A549 (cell line): Measurements from ENCODE around the gene MAP3K7. TPM values are rescaled to one million over a fixed set of nuclear protein-coding genes. Genes with fewer than 3 reads are reported as not detected.

ENCODE experiments used
- ATAC-seq, 2 experiments: fragments of 200-7000 bp in 1 of 2; fragments of >200 bp in 1 of 2; cut with Nextera tagmentation in 1 of 2; cut with Tn5 transposase in 1 of 2; 3 replicates each; pipeline versions ENCODE4 v1.8.0 to v1.9.1; 2018 to 2020; ENCODE audit warnings: mild to moderate bottlenecking in 1 of 2, moderate library complexity in 1 of 2
- CTCF ChIA-PET: fragments of 300-600 bp; sonication (Branson Sonifier 250); formaldehyde crosslinking; extraction: SDS; loops from one replicate; lab custom pipeline; 2021; ENCODE audit warnings: antibody characterized with exemption, inconsistent platforms; lab: Yijun Ruan, JAX
- POLR2A ChIA-PET: fragments of 350-600 bp; formaldehyde crosslinking; extraction: SDS; loops from one replicate; lab custom pipeline; 2021; ENCODE audit warnings: antibody characterized with exemption, inconsistent platforms; lab: Yijun Ruan, JAX
- DNase-seq, 2 experiments: peaks; one replicate each; pipeline versions ENCODE4 v3.0.0 to v3.0.0-alpha.2; 2011 to 2016; ENCODE audit warnings: low read depth in 1 of 2, low spot score in 1 of 2
- FAIRE-seq: peaks from 2 replicates; lab custom pipeline; 2011; peaks lifted over from hg19 to GRCh38; lab: Jason Lieb, UNC
- H3K27ac ChIP-seq, 2 experiments: fragments of >200 bp; sonication (Bioruptor Twin); formaldehyde crosslinking; 3 replicates each; pipeline ENCODE4 v1.5.1; 2016 to 2017
- H3K4me1 ChIP-seq: fragments of >200 bp; sonication (Bioruptor Twin); formaldehyde crosslinking; 3 replicates; pipeline ENCODE4 v1.6.1; 2016
- H3K4me2 ChIP-seq: fragments of >200 bp; sonication (Bioruptor Twin); formaldehyde crosslinking; 3 replicates; pipeline ENCODE4 v1.6.1; 2016
- H3K4me3 ChIP-seq: fragments of >200 bp; sonication (Bioruptor Twin); formaldehyde crosslinking; 3 replicates; pipeline ENCODE4 v1.5.1; 2016
- H3K9me3 ChIP-seq: fragments of >200 bp; sonication (Bioruptor Twin); formaldehyde crosslinking; 3 replicates; pipeline ENCODE4 v1.6.1; 2016
- CHD4 ChIP-seq: fragments of 200-600 bp; sonication (generic); IDR thresholded peaks from 2 replicates; pipeline ENCODE4 v1.6.1; 2016; ENCODE audit warnings: antibody characterized with exemption, mild to moderate bottlenecking, borderline replicate concordance
- EHF ChIP-seq: fragments of 250-450 bp; sonication (Bioruptor Pico); IDR thresholded peaks from 2 replicates; pipeline ENCODE4 v1.5.0; 2020; ENCODE audit warnings: mild to moderate bottlenecking
- FOSL2 ChIP-seq, 2 experiments: fragments of 450-650 bp in 1 of 2; fragments of >200 bp in 1 of 2; sonication (Bioruptor Twin) in 1 of 2; formaldehyde crosslinking; IDR thresholded peaks; 2 replicates each; pipeline versions ENCODE4 v1.5.0 to v1.6.1; 2016 to 2020; ENCODE audit warnings: mild to moderate bottlenecking in 1 of 2, moderate library complexity in 1 of 2
- FOXS1 ChIP-seq: fragments of 250-450 bp; sonication (Bioruptor Pico); IDR thresholded peaks from 2 replicates; pipeline ENCODE4 v1.5.0; 2020; ENCODE audit warnings: mild to moderate bottlenecking, moderate library complexity
- JUN ChIP-seq, 2 experiments: fragments of >200 bp; sonication (Bioruptor Twin); formaldehyde crosslinking; IDR thresholded peaks; 2 replicates in 1 of 2; 3 replicates in 1 of 2; pipeline ENCODE4 v1.6.1; 2016 to 2017
- KDM5A ChIP-seq: fragments of 200-600 bp; sonication (generic); IDR thresholded peaks from 2 replicates; pipeline ENCODE4 v1.6.1; 2016; ENCODE audit warnings: antibody characterized with exemption, mild to moderate bottlenecking
- NFE2L2 ChIP-seq: fragments of 150-350 bp; conservative IDR thresholded peaks from 2 replicates; pipeline ENCODE4 v1.6.1; 2014; ENCODE audit warnings: low read length
- PHF8 ChIP-seq: fragments of 200-600 bp; sonication (generic); IDR thresholded peaks from 2 replicates; pipeline ENCODE4 v1.6.1; 2016; ENCODE audit warnings: low read depth, mild to moderate bottlenecking, antibody characterized with exemption, moderate library complexity, borderline replicate concordance
- RAD21 ChIP-seq, 2 experiments: fragments of >200 bp in 1 of 2; sonication (Bioruptor Twin) in 1 of 2; formaldehyde crosslinking in 1 of 2; IDR thresholded peaks in 1 of 2; conservative IDR thresholded peaks in 1 of 2; 2 replicates in 1 of 2; 3 replicates in 1 of 2; pipeline ENCODE4 v1.6.1; 2012 to 2018; ENCODE audit warnings: inconsistent platforms in 1 of 2
- RARB ChIP-seq: fragments of 250-450 bp; sonication (Bioruptor Pico); IDR thresholded peaks from 2 replicates; pipeline ENCODE4 v1.8.0; 2021; ENCODE audit warnings: mild to moderate bottlenecking, moderate library complexity
- RNF2 ChIP-seq: fragments of 200-600 bp; sonication (generic); IDR thresholded peaks from 2 replicates; pipeline ENCODE4 v1.6.1; 2016; ENCODE audit warnings: low read depth, mild to moderate bottlenecking, antibody characterized with exemption, moderate library complexity, borderline replicate concordance
- ZNF302 ChIP-seq: fragments of 250-450 bp; sonication (Bioruptor Pico); IDR thresholded peaks from 2 replicates; pipeline ENCODE4 v1.9.0; 2021; ENCODE audit warnings: inconsistent platforms, mild to moderate bottlenecking, moderate library complexity
- WGBS: methylation state at CpG from one replicate; pipeline ENCODE4 v1.1.6; 2017; ENCODE audit errors: missing lambda C conversion rate; 5-methylcytosine and 5-hydroxymethylcytosine counted together
- polyA plus RNA-seq, 4 experiments: library from polyadenylated mRNA; depleted of rRNA in 3 of 4; stranded (reverse); fragments of >200 nt; fragmentation: RNase III in 1 of 4; extraction: RNeasy Plus Mini Kit Qiagen cat#74134 plus additional on column Dnase treatment in 1 of 4; gene quantifications; 2 replicates in 3 of 4; 3 replicates in 1 of 4; pipeline ENCODE4 v1.2.3, GENCODE V29; 2011 to 2017
- TF ChIP-seq, protein P1 (sequence below): fragments of 150-350 bp; IDR thresholded peaks from 2 replicates; pipeline ENCODE4 v1.6.1; 2014; ENCODE audit warnings: low read depth, mild to moderate bottlenecking, low read length
- TF ChIP-seq, protein P2 (sequence below): fragments of >200 bp; sonication (Bioruptor Twin); formaldehyde crosslinking; IDR thresholded peaks from 3 replicates; pipeline ENCODE4 v1.5.1; 2016
- TF ChIP-seq, protein P3 (sequence below): IDR thresholded peaks from 2 replicates; pipeline ENCODE4 v1.6.1; 2012; ENCODE audit warnings: low read depth, borderline replicate concordance
- TF ChIP-seq, protein P4 (sequence below): fragments of 200-600 bp; sonication (generic); IDR thresholded peaks from 2 replicates; pipeline ENCODE4 v1.6.1; 2016; ENCODE audit warnings: antibody characterized with exemption, mild to moderate bottlenecking, moderate library complexity
- TF ChIP-seq, protein P5 (sequence below): IDR thresholded peaks from 2 replicates; pipeline ENCODE4 v1.6.1; 2012

The MAP3K7 gene
- polyA plus RNA-seq, 2 of the 4 experiments (the other 2 are of a cell fraction), result 13.7 to 32.0 TPM

DNA sequence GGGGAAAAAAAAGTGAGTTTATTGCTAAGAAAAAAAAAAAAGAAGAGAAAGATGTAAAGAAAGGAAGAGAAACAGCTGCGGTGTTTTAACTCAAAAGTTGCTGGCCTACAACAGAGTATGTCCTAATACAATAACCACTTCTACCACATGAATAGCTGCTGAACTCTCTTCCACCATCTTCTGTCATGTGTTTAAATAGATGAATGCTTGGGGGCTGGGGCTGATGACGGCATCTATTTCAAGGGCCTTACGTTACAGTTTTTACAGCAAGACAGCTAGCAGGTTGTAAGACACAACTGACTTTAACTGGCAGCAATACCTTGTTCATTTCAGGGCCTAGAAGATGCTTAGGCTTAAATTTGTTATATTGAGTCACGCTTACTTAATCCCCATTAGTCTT, 50.4 kb downstream of the MAP3K7 start:
- no peak for ATAC-seq
- no peak overlapping the region for H3K4me3 ChIP-seq
- TF ChIP-seq NFE2L2, result no peak
- TF ChIP-seq PHF8, result no peak
- TF ChIP-seq, protein P1, sequence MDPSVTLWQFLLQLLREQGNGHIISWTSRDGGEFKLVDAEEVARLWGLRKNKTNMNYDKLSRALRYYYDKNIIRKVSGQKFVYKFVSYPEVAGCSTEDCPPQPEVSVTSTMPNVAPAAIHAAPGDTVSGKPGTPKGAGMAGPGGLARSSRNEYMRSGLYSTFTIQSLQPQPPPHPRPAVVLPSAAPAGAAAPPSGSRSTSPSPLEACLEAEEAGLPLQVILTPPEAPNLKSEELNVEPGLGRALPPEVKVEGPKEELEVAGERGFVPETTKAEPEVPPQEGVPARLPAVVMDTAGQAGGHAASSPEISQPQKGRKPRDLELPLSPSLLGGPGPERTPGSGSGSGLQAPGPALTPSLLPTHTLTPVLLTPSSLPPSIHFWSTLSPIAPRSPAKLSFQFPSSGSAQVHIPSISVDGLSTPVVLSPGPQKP, result no peak
- TF ChIP-seq, protein P2, sequence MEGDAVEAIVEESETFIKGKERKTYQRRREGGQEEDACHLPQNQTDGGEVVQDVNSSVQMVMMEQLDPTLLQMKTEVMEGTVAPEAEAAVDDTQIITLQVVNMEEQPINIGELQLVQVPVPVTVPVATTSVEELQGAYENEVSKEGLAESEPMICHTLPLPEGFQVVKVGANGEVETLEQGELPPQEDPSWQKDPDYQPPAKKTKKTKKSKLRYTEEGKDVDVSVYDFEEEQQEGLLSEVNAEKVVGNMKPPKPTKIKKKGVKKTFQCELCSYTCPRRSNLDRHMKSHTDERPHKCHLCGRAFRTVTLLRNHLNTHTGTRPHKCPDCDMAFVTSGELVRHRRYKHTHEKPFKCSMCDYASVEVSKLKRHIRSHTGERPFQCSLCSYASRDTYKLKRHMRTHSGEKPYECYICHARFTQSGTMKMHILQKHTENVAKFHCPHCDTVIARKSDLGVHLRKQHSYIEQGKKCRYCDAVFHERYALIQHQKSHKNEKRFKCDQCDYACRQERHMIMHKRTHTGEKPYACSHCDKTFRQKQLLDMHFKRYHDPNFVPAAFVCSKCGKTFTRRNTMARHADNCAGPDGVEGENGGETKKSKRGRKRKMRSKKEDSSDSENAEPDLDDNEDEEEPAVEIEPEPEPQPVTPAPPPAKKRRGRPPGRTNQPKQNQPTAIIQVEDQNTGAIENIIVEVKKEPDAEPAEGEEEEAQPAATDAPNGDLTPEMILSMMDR, result no peak
- TF ChIP-seq CHD4, result no peak
- TF ChIP-seq RAD21 (conservative IDR thresholded peaks at IDR 0.05 in 1 of 2, IDR thresholded peaks at IDR 0.05 in 1 of 2), result no peak
- H3K4me2 ChIP-seq, result no peak overlapping the region
- POLR2A ChIA-PET, result no interaction called here
- FAIRE-seq, result no peak
- no peaks in the 10 kb centered on the region for H3K4me1 ChIP-seq
- DNase-seq, result no peak
- CTCF ChIA-PET, result no interaction called here
- WGBS, result 90% methylated on average over 4 of the region's 4 CpGs
- H3K9me3 ChIP-seq, result no peaks in the 10 kb centered on the region
- H3K27ac ChIP-seq, result no peak overlapping the region

DNA sequence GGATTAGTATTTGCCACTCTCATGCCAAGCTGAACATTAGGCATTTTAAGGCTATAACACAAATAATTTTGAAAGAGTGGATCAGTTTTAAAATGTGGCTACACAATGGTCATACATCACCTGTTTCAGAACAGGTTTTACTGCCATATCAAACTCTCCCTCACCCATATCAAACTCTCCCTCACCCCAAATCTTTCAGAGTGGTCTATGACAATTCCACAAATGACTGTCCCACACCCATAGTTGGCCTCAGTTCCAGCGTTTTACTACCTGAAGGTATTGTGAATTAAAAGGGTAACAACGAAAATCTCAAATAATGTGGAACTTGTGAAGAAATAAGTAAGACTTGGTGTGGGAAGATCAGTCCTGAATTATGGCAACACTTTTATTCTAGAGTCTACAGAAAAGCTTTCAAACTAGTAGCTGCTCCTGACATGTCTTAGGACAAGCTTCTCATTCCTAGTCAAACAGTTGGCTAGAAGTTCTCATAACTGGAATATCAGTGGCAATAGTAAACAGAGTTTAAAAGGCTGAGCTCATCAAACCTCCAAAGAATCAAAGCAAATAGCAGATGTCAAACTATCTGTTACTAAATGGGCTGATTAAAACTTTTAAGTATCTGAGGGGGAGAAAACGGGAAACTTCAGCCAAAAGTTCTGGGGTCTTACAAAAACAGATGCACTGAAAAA, 52.4 kb downstream of the MAP3K7 start:
- CTCF ChIA-PET, result interaction anchor here (0.9 to 1.7 kb wide), 2 partner anchors 12 to 18 kb away, joined by 3 to 4 read pairs; no protein-coding TSS in a partner anchor

More for the DNA sequence above, 52.4 kb downstream of the MAP3K7 start:
- FAIRE-seq (no peak), ATAC-seq (no peak), DNase-seq (no peak)
- H3K4me2 ChIP-seq, result no peak overlapping the region
- 83% methylated on average over 3 of the region's 3 CpGs for WGBS
- no peak overlapping the region for H3K4me3 ChIP-seq
- no peaks in the 10 kb centered on the region for H3K9me3 ChIP-seq
- no peak for TF ChIP-seq ZNF302 (CRISPR knock-in tag)
- TF ChIP-seq, protein P3, sequence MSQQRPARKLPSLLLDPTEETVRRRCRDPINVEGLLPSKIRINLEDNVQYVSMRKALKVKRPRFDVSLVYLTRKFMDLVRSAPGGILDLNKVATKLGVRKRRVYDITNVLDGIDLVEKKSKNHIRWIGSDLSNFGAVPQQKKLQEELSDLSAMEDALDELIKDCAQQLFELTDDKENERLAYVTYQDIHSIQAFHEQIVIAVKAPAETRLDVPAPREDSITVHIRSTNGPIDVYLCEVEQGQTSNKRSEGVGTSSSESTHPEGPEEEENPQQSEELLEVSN, result no peak
- TF ChIP-seq JUN (IDR thresholded peaks at IDR 0.05), result no peak
- no peak for TF ChIP-seq KDM5A
- no peak for TF ChIP-seq EHF (CRISPR knock-in tag)
- TF ChIP-seq CHD4, result no peak
- no peak for TF ChIP-seq RARB
- no peak for TF ChIP-seq FOXS1 (CRISPR knock-in tag)
- TF ChIP-seq, protein P4, sequence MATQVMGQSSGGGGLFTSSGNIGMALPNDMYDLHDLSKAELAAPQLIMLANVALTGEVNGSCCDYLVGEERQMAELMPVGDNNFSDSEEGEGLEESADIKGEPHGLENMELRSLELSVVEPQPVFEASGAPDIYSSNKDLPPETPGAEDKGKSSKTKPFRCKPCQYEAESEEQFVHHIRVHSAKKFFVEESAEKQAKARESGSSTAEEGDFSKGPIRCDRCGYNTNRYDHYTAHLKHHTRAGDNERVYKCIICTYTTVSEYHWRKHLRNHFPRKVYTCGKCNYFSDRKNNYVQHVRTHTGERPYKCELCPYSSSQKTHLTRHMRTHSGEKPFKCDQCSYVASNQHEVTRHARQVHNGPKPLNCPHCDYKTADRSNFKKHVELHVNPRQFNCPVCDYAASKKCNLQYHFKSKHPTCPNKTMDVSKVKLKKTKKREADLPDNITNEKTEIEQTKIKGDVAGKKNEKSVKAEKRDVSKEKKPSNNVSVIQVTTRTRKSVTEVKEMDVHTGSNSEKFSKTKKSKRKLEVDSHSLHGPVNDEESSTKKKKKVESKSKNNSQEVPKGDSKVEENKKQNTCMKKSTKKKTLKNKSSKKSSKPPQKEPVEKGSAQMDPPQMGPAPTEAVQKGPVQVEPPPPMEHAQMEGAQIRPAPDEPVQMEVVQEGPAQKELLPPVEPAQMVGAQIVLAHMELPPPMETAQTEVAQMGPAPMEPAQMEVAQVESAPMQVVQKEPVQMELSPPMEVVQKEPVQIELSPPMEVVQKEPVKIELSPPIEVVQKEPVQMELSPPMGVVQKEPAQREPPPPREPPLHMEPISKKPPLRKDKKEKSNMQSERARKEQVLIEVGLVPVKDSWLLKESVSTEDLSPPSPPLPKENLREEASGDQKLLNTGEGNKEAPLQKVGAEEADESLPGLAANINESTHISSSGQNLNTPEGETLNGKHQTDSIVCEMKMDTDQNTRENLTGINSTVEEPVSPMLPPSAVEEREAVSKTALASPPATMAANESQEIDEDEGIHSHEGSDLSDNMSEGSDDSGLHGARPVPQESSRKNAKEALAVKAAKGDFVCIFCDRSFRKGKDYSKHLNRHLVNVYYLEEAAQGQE, result no peak
- TF ChIP-seq RNF2, result no peak
- no peak for TF ChIP-seq FOSL2 (IDR thresholded peaks at IDR 0.05)
- TF ChIP-seq FOSL2 (CRISPR knock-in tag; IDR thresholded peaks at IDR 0.05), result no peak
- TF ChIP-seq, protein P5, sequence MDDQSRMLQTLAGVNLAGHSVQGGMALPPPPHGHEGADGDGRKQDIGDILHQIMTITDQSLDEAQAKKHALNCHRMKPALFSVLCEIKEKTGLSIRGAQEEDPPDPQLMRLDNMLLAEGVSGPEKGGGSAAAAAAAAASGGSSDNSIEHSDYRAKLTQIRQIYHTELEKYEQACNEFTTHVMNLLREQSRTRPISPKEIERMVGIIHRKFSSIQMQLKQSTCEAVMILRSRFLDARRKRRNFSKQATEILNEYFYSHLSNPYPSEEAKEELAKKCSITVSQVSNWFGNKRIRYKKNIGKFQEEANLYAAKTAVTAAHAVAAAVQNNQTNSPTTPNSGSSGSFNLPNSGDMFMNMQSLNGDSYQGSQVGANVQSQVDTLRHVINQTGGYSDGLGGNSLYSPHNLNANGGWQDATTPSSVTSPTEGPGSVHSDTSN, result no peak
- POLR2A ChIA-PET, result no interaction called here
- H3K4me1 ChIP-seq, result no peaks in the 10 kb centered on the region
- H3K27ac ChIP-seq, result no peak overlapping the region
